AG09319 (cell line): ENCODE results near the gene CORO2B.
"Not testable (repeated sequence)": the region's sequence is repeated elsewhere in the genome, so short reads cannot be mapped to it uniquely, and the experiment has no call there.

ENCODE experiments used
- DNase-seq: peaks from one replicate; pipeline ENCODE4 v3.0.0-alpha.2; 2010; ENCODE audit warnings: low read depth; ENCODE audit errors: extremely low read depth
- TF ChIP-seq, protein P1 (sequence below): IDR thresholded peaks from 2 replicates; pipeline ENCODE4 v1.5.1; 2011; ENCODE audit warnings: low read depth, mild to moderate bottlenecking, inconsistent platforms, low read length, moderate library complexity

Gene CORO2B

DNA sequence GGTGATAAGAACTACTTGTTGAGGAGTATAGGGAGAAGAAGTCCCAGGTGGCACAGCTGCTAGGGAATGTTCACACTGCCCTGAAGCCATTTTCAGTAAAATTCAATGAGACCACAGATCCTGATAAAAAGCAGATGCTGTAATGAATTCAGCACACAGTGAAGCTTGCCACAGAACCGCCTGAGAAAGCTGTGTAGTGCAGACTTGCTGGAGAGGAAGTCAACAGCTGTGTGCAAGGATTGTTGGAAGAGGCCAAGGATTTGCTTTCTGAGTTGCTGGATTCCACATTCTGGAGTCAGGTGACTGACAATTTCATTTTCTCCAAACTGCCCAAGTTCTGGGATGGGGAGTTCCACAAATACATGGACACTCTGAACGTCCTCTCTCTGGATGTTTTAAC, 171.0 kb downstream of the CORO2B start:
- TF ChIP-seq, protein P1, sequence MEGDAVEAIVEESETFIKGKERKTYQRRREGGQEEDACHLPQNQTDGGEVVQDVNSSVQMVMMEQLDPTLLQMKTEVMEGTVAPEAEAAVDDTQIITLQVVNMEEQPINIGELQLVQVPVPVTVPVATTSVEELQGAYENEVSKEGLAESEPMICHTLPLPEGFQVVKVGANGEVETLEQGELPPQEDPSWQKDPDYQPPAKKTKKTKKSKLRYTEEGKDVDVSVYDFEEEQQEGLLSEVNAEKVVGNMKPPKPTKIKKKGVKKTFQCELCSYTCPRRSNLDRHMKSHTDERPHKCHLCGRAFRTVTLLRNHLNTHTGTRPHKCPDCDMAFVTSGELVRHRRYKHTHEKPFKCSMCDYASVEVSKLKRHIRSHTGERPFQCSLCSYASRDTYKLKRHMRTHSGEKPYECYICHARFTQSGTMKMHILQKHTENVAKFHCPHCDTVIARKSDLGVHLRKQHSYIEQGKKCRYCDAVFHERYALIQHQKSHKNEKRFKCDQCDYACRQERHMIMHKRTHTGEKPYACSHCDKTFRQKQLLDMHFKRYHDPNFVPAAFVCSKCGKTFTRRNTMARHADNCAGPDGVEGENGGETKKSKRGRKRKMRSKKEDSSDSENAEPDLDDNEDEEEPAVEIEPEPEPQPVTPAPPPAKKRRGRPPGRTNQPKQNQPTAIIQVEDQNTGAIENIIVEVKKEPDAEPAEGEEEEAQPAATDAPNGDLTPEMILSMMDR, result no peak
- DNase-seq, result peak; percentile 52

DNA sequence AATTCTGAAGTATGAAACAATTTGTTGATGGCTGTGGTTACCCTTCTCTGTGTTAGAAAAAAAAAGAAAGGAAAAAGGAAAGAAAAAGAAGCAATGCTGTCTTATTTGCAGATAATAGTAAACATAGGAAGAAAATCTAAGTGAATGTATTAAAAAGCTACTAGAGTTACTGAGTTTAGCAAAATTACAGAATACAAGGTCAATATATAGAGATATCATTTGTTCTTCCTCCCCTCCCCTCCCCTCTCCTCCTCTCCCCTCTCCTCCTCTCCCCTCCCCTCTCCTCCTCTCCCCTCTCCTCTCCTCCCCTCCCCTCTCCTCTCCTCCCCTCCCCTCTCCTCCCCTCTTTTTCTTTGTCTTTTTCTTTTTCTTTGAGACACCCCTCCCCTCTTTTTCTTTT, 172.8 kb downstream of the CORO2B start:
- TF ChIP-seq, protein P1, result no peak
- DNase-seq, result no peak

DNA sequence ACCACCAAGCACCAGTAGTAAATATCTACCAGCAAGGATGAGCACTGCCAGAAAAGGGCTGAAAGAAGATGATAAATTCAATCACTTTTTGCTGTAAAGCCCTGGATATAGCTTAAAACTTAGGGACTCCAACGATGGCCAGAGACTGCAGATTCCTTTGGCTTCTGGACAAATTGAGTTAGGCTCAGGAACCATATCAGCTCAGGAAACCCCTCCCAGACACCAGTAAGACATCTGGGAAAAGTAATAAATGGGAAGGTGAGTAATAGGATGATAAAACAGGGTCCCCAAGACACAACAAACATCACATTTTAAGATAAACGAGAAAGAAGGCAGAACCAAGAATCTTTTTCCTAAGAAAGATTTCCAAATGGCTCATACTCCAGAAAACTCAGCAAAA, 176.9 kb downstream of the CORO2B start:
- DNase-seq, result no peak
- TF ChIP-seq, protein P1, result no peak

DNA sequence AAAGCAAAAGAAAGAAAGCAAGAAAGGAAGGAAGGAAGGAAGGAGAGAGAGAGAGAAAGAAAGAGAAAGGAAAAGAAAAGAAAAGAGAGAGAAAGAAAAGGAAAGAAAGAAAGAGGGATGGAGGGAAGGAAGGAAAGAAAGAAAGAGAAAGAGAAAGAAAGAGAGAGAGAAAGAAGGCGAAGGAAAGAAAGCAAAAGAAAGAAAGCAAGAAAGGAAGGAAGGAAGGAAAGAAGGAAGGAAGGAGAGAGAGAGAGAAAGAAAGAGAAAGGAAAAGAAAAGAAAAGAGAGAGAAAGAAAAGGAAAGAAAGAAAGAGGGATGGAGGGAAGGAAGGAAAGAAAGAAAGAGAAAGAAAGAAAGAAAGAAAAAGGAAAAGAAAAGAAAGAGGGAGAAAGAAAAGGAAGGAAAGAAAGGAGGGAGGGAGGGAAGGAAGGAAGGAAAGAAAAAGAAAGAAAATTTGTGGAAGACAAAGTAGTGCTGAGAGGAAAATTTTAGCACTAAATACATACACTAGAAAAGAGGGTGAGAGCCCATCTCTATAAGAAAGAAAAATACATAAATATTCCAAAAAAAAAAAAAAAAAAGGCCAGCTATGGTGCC, 181.3 kb downstream of the CORO2B start:
- DNase-seq, result not testable (repeated sequence)

DNA sequence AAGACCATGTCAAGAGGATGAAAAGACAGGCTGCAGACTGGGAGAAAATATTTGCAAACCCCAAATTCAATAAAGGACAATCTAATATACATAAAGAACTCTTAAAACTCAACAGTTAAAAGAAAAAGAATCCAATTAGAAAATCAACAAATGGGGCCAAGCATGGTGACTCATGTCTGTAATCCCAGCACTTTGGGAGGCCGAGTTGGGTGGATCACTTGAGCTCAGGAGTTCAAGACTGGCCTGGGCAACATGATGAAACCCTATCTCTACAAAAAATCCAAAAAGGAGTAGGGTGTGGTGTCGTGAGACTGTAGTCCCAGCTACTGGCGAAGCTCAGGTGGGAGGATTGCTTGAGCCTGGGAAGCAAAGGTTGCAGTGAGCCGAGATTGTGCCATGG, 184.3 kb downstream of the CORO2B start:
- DNase-seq, result no peak
- TF ChIP-seq, protein P1, result no peak

DNA sequence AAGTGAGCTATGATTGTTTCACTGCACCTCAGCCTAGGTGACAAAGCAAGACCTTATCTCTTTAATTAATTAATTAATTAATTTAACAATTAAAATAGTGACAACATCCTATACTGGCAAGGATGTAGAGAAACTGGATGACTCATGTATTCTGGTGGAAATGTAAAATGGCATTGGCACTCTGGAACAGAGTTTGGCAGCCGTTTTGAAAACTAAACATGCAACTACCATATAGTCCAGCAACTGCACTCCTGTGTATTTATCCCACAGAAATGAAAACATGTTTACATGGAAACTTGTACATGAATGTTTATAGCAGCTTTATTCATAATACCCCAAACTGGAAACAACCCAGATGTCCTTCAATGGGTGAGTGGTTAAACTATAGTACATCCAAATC, 185.3 kb downstream of the CORO2B start:
- TF ChIP-seq, protein P1, result no peak
- DNase-seq, result no peak

DNA sequence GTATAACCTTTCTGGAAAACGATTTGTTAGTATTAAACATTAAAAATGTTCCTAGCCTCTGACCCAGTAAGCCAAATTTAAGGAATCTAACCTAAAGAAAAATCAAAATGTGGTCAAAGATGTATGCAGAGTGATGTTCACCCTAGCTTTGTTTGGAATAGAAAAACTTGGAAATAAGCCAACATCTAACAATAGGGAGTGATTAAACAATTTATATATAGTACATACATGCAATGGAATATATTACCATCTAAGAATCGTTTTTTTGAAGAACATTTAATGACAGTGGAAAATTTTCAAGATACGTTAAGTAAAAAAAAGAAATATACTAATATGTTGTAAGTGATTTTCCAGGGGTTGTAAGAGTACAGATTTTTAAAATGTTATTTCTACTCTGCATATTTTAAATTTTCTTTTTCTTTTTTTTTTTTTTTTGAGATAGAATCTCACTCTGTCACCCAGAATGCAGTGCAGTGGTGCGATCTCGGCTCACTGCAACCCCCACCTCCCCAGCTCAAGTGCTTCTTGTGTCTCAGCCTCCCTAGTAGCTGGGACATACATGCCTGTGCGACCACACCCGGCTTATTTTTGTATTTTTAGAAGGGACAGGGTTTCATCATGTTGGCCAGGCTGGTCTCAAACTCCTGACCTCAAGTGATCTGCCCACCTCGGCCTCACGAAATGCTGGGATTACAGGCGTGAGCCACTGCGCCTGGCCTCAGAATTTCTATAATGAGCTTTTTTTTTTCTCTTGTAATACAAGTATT, 187.0 kb downstream of the CORO2B start:
- TF ChIP-seq, protein P1, result no peak
- no peak for DNase-seq

DNA sequence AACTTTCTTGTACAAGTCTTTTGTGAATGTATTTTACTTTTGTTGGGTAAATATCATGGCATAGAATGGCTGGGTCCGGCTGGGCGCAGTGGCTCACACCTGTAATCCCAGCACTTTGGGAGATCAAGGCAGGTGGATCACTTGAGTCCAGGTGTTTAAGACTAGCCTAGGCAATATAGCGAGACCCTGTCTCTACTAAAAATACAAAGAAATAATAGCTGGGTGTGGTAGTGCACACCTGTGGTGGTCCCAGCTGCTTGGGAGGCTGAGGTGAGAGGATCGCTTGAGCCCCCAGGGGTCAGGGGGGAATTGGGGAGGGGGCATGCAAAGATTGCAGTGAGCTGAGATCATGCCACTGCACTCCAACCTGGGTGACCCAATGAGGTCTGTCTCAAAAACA, 189.0 kb downstream of the CORO2B start:
- DNase-seq, result no peak
- TF ChIP-seq, protein P1, result no peak
